NCI-H748 treated with DMSO at 0.1 percent for 48 hours (cell line): ENCODE results near the gene ALOXE3.

Experiments used
- DNase-seq: peaks from one replicate; lab custom pipeline; 2025; lab: John Stamatoyannopoulos, UW

ALOXE3 gene

GRCh38 chr17:8117980-8118768 is at the start of gene ALOXE3:
Gene ALOXE3 (minus strand): TSS chr17:8118514. CDS start chr17:8117990, 524 bp downstream.
- DNase-seq = no peak

- no peak for DNase-seq
These were observed 49.2 kb upstream of the ALOXE3 start for GRCh38 chr17:8167526-8167925.

GRCh38 chr17:8166731-8167130 is 48.4 kb upstream of the ALOXE3 start:
- no peak for DNase-seq

GRCh38 chr17:8164815-8165131 is 46.5 kb upstream of the ALOXE3 start:
- DNase-seq = no peak

GRCh38 chr17:8163978-8164814 is 45.9 kb upstream of the ALOXE3 start:
- DNase-seq = no peak

GRCh38 chr17:8162997-8163977 is 45.0 kb upstream of the ALOXE3 start:
- DNase-seq = no peak

GRCh38 chr17:8162233-8162996 is 44.1 kb upstream of the ALOXE3 start, which contains the start of gene VAMP2:
Gene VAMP2 (minus strand): TSS chr17:8162948. CDS start chr17:8162879, 69 bp downstream.
- DNase-seq = no peak

GRCh38 chr17:8161289-8162232 is 43.2 kb upstream of the ALOXE3 start:
- DNase-seq = no peak

- DNase-seq = no peak
These were observed 42.5 kb upstream of the ALOXE3 start for GRCh38 chr17:8160741-8161221.

- DNase-seq = no peak
These were observed 41.9 kb upstream of the ALOXE3 start for GRCh38 chr17:8160224-8160577.

- no peak for DNase-seq
These were observed 41.3 kb upstream of the ALOXE3 start for GRCh38 chr17:8159459-8160223.

- DNase-seq = no peak
These were observed 40.7 kb upstream of the ALOXE3 start for GRCh38 chr17:8159032-8159400.

GRCh38 chr17:8158267-8159031 is 40.1 kb upstream of the ALOXE3 start:
- DNase-seq = peak; percentile 90

GRCh38 chr17:8156246-8156992 is 38.1 kb upstream of the ALOXE3 start:
- peak; percentile 100 for DNase-seq

GRCh38 chr17:8155996-8156245 is 37.6 kb upstream of the ALOXE3 start:
- no peak for DNase-seq

- DNase-seq = no peak
These were observed 37.1 kb upstream of the ALOXE3 start for GRCh38 chr17:8155231-8155995.

- DNase-seq = no peak
These were observed 36.4 kb upstream of the ALOXE3 start for GRCh38 chr17:8154608-8155155.
